CD14-positive monocyte (primary cell): ENCODE measurements around the gene TCP1. TPM values are rescaled to one million over a fixed set of nuclear protein-coding genes. Genes with fewer than 3 reads are reported as not detected.

Experiments
- DNase-seq, 3 donors: peaks; one replicate each; pipeline ENCODE4 v3.0.0-alpha.2; 2011 to 2022
- H2AFZ ChIP-seq: 2 replicates; pipeline ENCODE4 v1.6.0; 2012; ENCODE audit warnings: mild to moderate bottlenecking, low read depth, low read length, inconsistent platforms; ENCODE audit not compliant: insufficient read depth, poor library complexity, severe bottlenecking
- H3K27ac ChIP-seq, 2 donors: 1 replicate in 1 of 2; 2 replicates in 1 of 2; pipeline ENCODE4 v1.5.1; 2012 to 2013; ENCODE audit warnings: low read length in 2 of 2, control low read depth in 1 of 2, inconsistent platforms in 1 of 2, low read depth in 1 of 2, mild to moderate bottlenecking in 1 of 2
- H3K27me3 ChIP-seq, 2 donors: one replicate each; pipeline versions ENCODE4 v1.6.0 to v1.6.1; 2011 to 2013; ENCODE audit warnings: low read length in 2 of 2; ENCODE audit not compliant: control insufficient read depth in 2 of 2, insufficient read depth in 2 of 2
- H3K36me3 ChIP-seq, 2 donors: replicated peaks in 1 of 2; 1 replicate in 1 of 2; 2 replicates in 1 of 2; pipeline versions ENCODE4 v1.5.1 to v1.6.1; 2012 to 2013; ENCODE audit warnings: low read length in 2 of 2, control low read depth in 1 of 2, inconsistent platforms in 1 of 2, mild to moderate bottlenecking in 1 of 2; ENCODE audit not compliant: insufficient read depth in 2 of 2, control insufficient read depth in 1 of 2
- H3K4me1 ChIP-seq, 2 donors: 1 replicate in 1 of 2; 2 replicates in 1 of 2; pipeline versions ENCODE4 v1.5.1 to v1.6.1; 2012 to 2013; ENCODE audit warnings: low read length in 2 of 2, control low read depth in 1 of 2, inconsistent platforms in 1 of 2, mild to moderate bottlenecking in 1 of 2, moderate library complexity in 1 of 2; ENCODE audit not compliant: insufficient read depth in 2 of 2, control insufficient read depth in 1 of 2
- H3K4me2 ChIP-seq: replicated peaks from 2 replicates; pipeline ENCODE3; 2012; ENCODE audit warnings: low read length, moderate library complexity, mild to moderate bottlenecking; ENCODE audit not compliant: poor library complexity, severe bottlenecking; ENCODE audit errors: extremely low read depth
- H3K4me3 ChIP-seq, 3 experiments: fragments of 200-600 bp in 1 of 3; sonication (generic) in 1 of 3; replicated peaks in 1 of 3; 1 replicate in 2 of 3; 2 replicates in 1 of 3; pipeline ENCODE4 v1.5.1; 2011 to 2013; ENCODE audit warnings: low read length in 3 of 3, mild to moderate bottlenecking in 3 of 3, control low read depth in 2 of 3, low read depth in 2 of 3, inconsistent platforms in 1 of 3, moderate library complexity in 1 of 3
- H3K79me2 ChIP-seq: 2 replicates; pipeline ENCODE4 v1.6.0; 2012; ENCODE audit warnings: mild to moderate bottlenecking, control low read depth, inconsistent platforms, low read length, moderate library complexity; ENCODE audit not compliant: insufficient read depth
- H3K9ac ChIP-seq: 2 replicates; pipeline ENCODE4 v1.6.0; 2017; ENCODE audit warnings: low read length, mild to moderate bottlenecking; ENCODE audit not compliant: insufficient read depth, poor library complexity, severe bottlenecking
- H3K9me3 ChIP-seq, 2 donors: replicated peaks in 1 of 2; 1 replicate in 1 of 2; 2 replicates in 1 of 2; pipeline versions ENCODE4 v1.5.1 to v1.6.1; 2012 to 2013; ENCODE audit warnings: low read length in 2 of 2, control low read depth in 1 of 2; ENCODE audit not compliant: control insufficient read depth in 1 of 2, insufficient read depth in 1 of 2
- H4K20me1 ChIP-seq: 2 replicates; pipeline ENCODE4 v1.6.0; 2012; ENCODE audit warnings: mild to moderate bottlenecking, low read length, control low read depth, moderate library complexity; ENCODE audit not compliant: insufficient read depth
- H3K27ac Mint-ChIP-seq, 7 donors: one replicate each; pipeline ENCODE4 v1.8.0; 2020; ENCODE audit warnings: mild to moderate bottlenecking in 7 of 7, mixed read lengths in 7 of 7, moderate library complexity in 6 of 7, inconsistent platforms in 2 of 7
- H3K27me3 Mint-ChIP-seq, 3 donors: one replicate each; pipeline ENCODE4 v1.8.0; 2021 to 2022; ENCODE audit warnings: low read depth in 3 of 3, mild to moderate bottlenecking in 3 of 3, mixed read lengths in 3 of 3, moderate library complexity in 3 of 3, inconsistent platforms in 1 of 3
- H3K36me3 Mint-ChIP-seq, 2 donors: one replicate each; pipeline ENCODE4 v1.8.0; 2020; ENCODE audit warnings: mixed read lengths in 2 of 2, inconsistent platforms in 1 of 2, mild to moderate bottlenecking in 1 of 2
- H3K4me1 Mint-ChIP-seq: one replicate; pipeline ENCODE4 v1.8.0; 2020; ENCODE audit warnings: mild to moderate bottlenecking, mixed read lengths
- H3K4me3 Mint-ChIP-seq, 2 donors: one replicate each; pipeline ENCODE4 v1.8.0; 2020; ENCODE audit warnings: mild to moderate bottlenecking in 2 of 2, mixed read lengths in 2 of 2, moderate library complexity in 1 of 2
- H3K9me3 Mint-ChIP-seq, 7 donors: one replicate each; pipeline ENCODE4 v1.8.0; 2020 to 2022; ENCODE audit warnings: mixed read lengths in 7 of 7, mild to moderate bottlenecking in 6 of 7, moderate library complexity in 6 of 7, inconsistent platforms in 2 of 7
- CTCF ChIP-seq: fragments of 200-600 bp; IDR thresholded peaks from one replicate; pipeline ENCODE4 v1.8.0; 2022; ENCODE audit warnings: antibody characterized with exemption, mild to moderate bottlenecking
- WGBS: methylation state at CpG from one replicate; pipeline ENCODE4 v1.1.5; 2013; ENCODE audit warnings: missing lambda C conversion rate; ENCODE audit not compliant: insufficient coverage; 5-methylcytosine and 5-hydroxymethylcytosine counted together
- intact Hi-C, 2 donors: fragments of 100-400 bp; cut with micrococcal nuclease; formaldehyde crosslinking; loops; one replicate each; pipeline versions ENCODE4 v1.15.0 to v1.15.1; 2023
- polyA plus RNA-seq, 3 donors: library from polyadenylated mRNA; depleted of rRNA in 1 of 3; unstranded in 2 of 3; stranded (reverse) in 1 of 3; fragments of 300-500 nt in 2 of 3; fragments of >200 nt in 1 of 3; fragmentation: Illumina TruSeq in 2 of 3; gene quantifications; 1 replicate in 2 of 3; 2 replicates in 1 of 3; pipeline ENCODE4 v1.2.3, GENCODE V29; 2012 to 2021

TCP1 gene
- polyA plus RNA-seq, 3 donors = 44.5 to 79.5 (median 69.3) TPM

GRCh38 chr6:159828074-159828473, 38.7 kb upstream of the TCP1 start:
- DNase-seq = no peak
- Mint-ChIP-seq H3K27me3 (peaks cover 1 to 4% (median 4%) of the 10 kb centered on the region in 3 donors), H3K4me3 (no peak overlapping the region), H3K36me3 (no peaks in the 10 kb centered on the region), H3K27ac (peak overlapping the region in 2 of 7 donors; percentile 30 to 32), H3K9me3 (peaks cover 0 to 7% (median 2%) of the 10 kb centered on the region in 7 donors), H3K4me1 (peaks cover 30% of the 10 kb centered on the region)
- H3K36me3 ChIP-seq = no peaks in the 10 kb centered on the region
- no peak overlapping the region for H3K4me3 ChIP-seq
- peaks cover 28 to 32% of the 10 kb centered on the region in 2 donors for H3K4me1 ChIP-seq
- TF ChIP-seq CTCF = no peak
- H3K27ac ChIP-seq = no peak overlapping the region
- H3K27me3 ChIP-seq = no peaks in the 10 kb centered on the region
- H2AFZ ChIP-seq = no peak overlapping the region
- H3K4me2 ChIP-seq = no peak overlapping the region
- no peak overlapping the region for H3K9ac ChIP-seq
- no peaks in the 10 kb centered on the region for H3K79me2 ChIP-seq
- intact Hi-C loops = no loop called here
- 39% methylated on average over 2 of the region's 7 CpGs for WGBS
- H4K20me1 ChIP-seq = no peaks in the 10 kb centered on the region
- H3K9me3 ChIP-seq = no peaks in the 10 kb centered on the region

DNA sequence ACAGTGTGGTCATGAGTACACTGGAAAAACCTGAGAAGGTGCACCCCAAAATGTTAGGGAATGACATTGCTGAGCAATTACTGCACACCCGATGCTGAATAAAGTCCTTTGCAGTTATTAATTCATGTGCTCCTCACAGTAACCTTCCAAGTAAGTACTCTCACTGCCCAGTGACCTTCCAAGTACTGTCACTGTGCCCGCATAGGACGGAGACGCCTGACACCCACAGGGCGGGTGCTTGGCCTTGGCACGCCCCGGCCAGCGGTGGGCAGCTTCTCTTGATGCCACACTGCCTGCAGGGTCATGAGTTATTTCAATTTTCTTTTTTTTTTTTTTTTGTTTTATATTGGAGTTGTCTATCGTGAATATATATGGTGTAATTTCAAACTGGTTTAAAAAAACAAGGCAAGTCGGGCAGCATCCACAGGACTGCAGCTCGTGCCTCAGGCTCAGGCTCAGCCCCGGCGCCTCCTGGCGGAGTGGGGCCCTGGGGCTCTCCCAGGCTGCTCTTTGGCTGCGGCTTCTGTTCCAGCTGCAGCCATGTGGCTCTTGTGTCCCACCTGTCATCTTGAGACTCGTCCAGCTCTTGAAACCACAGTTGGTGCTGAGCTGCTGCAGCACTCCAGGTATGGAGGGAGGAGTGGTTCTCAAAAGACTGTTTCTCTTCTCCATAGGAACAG, 37.7 kb upstream of the TCP1 start:
- Mint-ChIP-seq H3K27me3 (peaks cover 1 to 9% (median 2%) of the 10 kb centered on the region in 3 donors), H3K4me1 (peaks cover 27% of the 10 kb centered on the region), H3K9me3 (peaks cover 0 to 7% (median 2%) of the 10 kb centered on the region in 7 donors), H3K27ac (no peak overlapping the region), H3K36me3 (no peaks in the 10 kb centered on the region), H3K4me3 (no peak overlapping the region)
- H3K36me3 ChIP-seq = no peaks in the 10 kb centered on the region
- no peaks in the 10 kb centered on the region for H3K27me3 ChIP-seq
- no peaks in the 10 kb centered on the region for H3K79me2 ChIP-seq
- DNase-seq = no peak
- no peak overlapping the region for H3K27ac ChIP-seq
- intact Hi-C loops = no loop called here
- H3K4me1 ChIP-seq = peaks cover 28 to 32% of the 10 kb centered on the region in 2 donors
- H3K4me3 ChIP-seq = no peak overlapping the region
- no peaks in the 10 kb centered on the region for H3K9me3 ChIP-seq
- no peak overlapping the region for H2AFZ ChIP-seq
- no peak for TF ChIP-seq CTCF
- 88% methylated on average over 11 of the region's 16 CpGs for WGBS
- no peak overlapping the region for H3K4me2 ChIP-seq
- H4K20me1 ChIP-seq = no peaks in the 10 kb centered on the region
- H3K9ac ChIP-seq = no peak overlapping the region
